HFF-Myc (cell line): ENCODE results near the gene ZMIZ1.

Experiments
- DNase-seq: peaks from one replicate; pipeline ENCODE4 v3.0.0-alpha.2; 2011; ENCODE audit warnings: low read depth; ENCODE audit errors: extremely low read depth
- H3K4me3 ChIP-seq: replicated peaks from 2 replicates; pipeline ENCODE4 v1.5.1; 2011; ENCODE audit warnings: low read depth, mild to moderate bottlenecking, control low read depth, low read length
- CTCF ChIP-seq: IDR thresholded peaks from 2 replicates; pipeline ENCODE4 v1.5.1; 2012; ENCODE audit warnings: mild to moderate bottlenecking, low read depth, low read length, control low read depth; ENCODE audit errors: missing control alignments

ZMIZ1 gene

GRCh38 chr10:79340646-79341244 lies 272.0 kb downstream of the ZMIZ1 start:
- DNase-seq = no peak
- TF ChIP-seq CTCF = no peak
- H3K4me3 ChIP-seq = no peak overlapping the region

- no peak for DNase-seq
- TF ChIP-seq CTCF = no peak
- H3K4me3 ChIP-seq = no peak overlapping the region
These were observed 273.6 kb downstream of the ZMIZ1 start for GRCh38 chr10:79342295-79342761.

- DNase-seq = no peak
- TF ChIP-seq CTCF = no peak
- no peak overlapping the region for H3K4me3 ChIP-seq
These were observed 274.2 kb downstream of the ZMIZ1 start for GRCh38 chr10:79342811-79343561.

GRCh38 chr10:79344502-79345195 lies 275.9 kb downstream of the ZMIZ1 start:
- TF ChIP-seq CTCF = no peak
- no peak for DNase-seq
- H3K4me3 ChIP-seq = no peak overlapping the region

- DNase-seq = no peak
- no peak overlapping the region for H3K4me3 ChIP-seq
- no peak for TF ChIP-seq CTCF
These were observed 276.7 kb downstream of the ZMIZ1 start for GRCh38 chr10:79345241-79346011.

- no peak for TF ChIP-seq CTCF
These were observed 277.2 kb downstream of the ZMIZ1 start for GRCh38 chr10:79346012-79346340.

More at GRCh38 chr10:79346012-79346340, 277.2 kb downstream of the ZMIZ1 start:
- no peak overlapping the region for H3K4me3 ChIP-seq
- DNase-seq = no peak
